DOHH2 (cell line): ENCODE measurements around the gene SIPA1L2.
A peak's percentile ranks its signal among the peaks of the same experiment; 100 is the strongest.

Source experiments
- H3F3A ChIP-seq: fragments of 200-600 bp; sonication (generic), shearing (Covaris generic); 2 replicates; pipeline ENCODE4 v1.6.0; 2016; ENCODE audit warnings: antibody characterized with exemption, mild to moderate bottlenecking; ENCODE audit not compliant: control insufficient read depth, insufficient read depth
- H3K27ac ChIP-seq: fragments of 200-600 bp; sonication (generic); 2 replicates; pipeline ENCODE4 v1.5.1; 2014; ENCODE audit warnings: low read depth, mild to moderate bottlenecking, low read length, moderate library complexity
- H3K27me3 ChIP-seq: fragments of 200-600 bp; sonication (generic); 2 replicates; pipeline ENCODE4 v1.6.1; 2014; ENCODE audit warnings: mild to moderate bottlenecking, low read length, mixed read lengths; ENCODE audit not compliant: control insufficient read depth
- H3K36me3 ChIP-seq: fragments of 200-600 bp; sonication (generic); 2 replicates; pipeline ENCODE4 v1.6.1; 2014; ENCODE audit warnings: mild to moderate bottlenecking, low read length, moderate library complexity, mixed read lengths; ENCODE audit not compliant: control insufficient read depth
- H3K4me1 ChIP-seq: fragments of 200-600 bp; sonication (generic); 2 replicates; pipeline ENCODE4 v1.6.1; 2014; ENCODE audit warnings: mild to moderate bottlenecking, low read length, mixed read lengths; ENCODE audit not compliant: control insufficient read depth
- H3K4me2 ChIP-seq: fragments of 200-600 bp; sonication (generic); 2 replicates; pipeline ENCODE4 v1.6.0; 2014; ENCODE audit warnings: mild to moderate bottlenecking, low read length, moderate library complexity
- H3K4me3 ChIP-seq: fragments of 200-600 bp; sonication (generic); 2 replicates; pipeline ENCODE4 v1.5.1; 2014; ENCODE audit warnings: mild to moderate bottlenecking, low read length, mixed read lengths
- H3K79me2 ChIP-seq: fragments of 200-600 bp; sonication (generic); 2 replicates; pipeline ENCODE4 v1.6.1; 2014; ENCODE audit warnings: mild to moderate bottlenecking, low read length, mixed read lengths; ENCODE audit not compliant: control insufficient read depth
- H3K9me2 ChIP-seq: fragments of 200-600 bp; sonication (generic); replicated peaks from 2 replicates; pipeline ENCODE4 v1.6.1; 2014; ENCODE audit warnings: mild to moderate bottlenecking, low read length, mixed read lengths; ENCODE audit not compliant: control insufficient read depth
- H3K9me3 ChIP-seq: fragments of 200-600 bp; sonication (generic); 2 replicates; pipeline ENCODE4 v1.6.1; 2014; ENCODE audit warnings: antibody characterized with exemption, low read length, mixed read lengths; ENCODE audit not compliant: control insufficient read depth, insufficient read depth
- H4K20me1 ChIP-seq: fragments of 200-600 bp; sonication (generic); 2 replicates; pipeline ENCODE4 v1.6.0; 2014; ENCODE audit warnings: low read depth, mild to moderate bottlenecking, antibody characterized with exemption, low read length, moderate library complexity; ENCODE audit not compliant: control insufficient read depth, insufficient read depth
- EZH2phosphoT487 ChIP-seq: fragments of 200-600 bp; sonication (generic); IDR thresholded peaks from 2 replicates; pipeline ENCODE4 v1.6.1; 2017; ENCODE audit warnings: borderline replicate concordance, mild to moderate bottlenecking, antibody characterized with exemption, low read length, moderate library complexity, mixed read lengths
- TF ChIP-seq, protein P1 (sequence below): fragments of 200-600 bp; sonication (generic); IDR thresholded peaks from one replicate; pipeline ENCODE4 v1.5.1; 2014; ENCODE audit warnings: antibody characterized with exemption, mild to moderate bottlenecking, low read depth, low read length; ENCODE audit not compliant: poor library complexity, severe bottlenecking

The SIPA1L2 gene

DNA sequence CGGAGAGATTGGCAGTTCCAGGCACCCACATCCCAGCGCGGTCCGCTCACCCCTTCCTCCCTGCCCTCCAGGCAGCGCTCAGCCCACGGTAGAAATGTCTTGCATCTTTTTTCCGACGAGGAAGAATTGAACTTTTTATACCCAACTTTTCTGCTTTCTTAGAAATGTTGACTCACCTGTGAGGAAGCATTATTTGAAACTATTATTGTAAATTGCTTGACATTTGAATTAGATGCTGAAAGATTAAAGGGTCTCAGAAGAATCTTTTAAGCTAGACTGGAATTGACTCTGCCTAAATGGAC is 912 bp upstream of the SIPA1L2 start:
- TF ChIP-seq, protein P1, sequence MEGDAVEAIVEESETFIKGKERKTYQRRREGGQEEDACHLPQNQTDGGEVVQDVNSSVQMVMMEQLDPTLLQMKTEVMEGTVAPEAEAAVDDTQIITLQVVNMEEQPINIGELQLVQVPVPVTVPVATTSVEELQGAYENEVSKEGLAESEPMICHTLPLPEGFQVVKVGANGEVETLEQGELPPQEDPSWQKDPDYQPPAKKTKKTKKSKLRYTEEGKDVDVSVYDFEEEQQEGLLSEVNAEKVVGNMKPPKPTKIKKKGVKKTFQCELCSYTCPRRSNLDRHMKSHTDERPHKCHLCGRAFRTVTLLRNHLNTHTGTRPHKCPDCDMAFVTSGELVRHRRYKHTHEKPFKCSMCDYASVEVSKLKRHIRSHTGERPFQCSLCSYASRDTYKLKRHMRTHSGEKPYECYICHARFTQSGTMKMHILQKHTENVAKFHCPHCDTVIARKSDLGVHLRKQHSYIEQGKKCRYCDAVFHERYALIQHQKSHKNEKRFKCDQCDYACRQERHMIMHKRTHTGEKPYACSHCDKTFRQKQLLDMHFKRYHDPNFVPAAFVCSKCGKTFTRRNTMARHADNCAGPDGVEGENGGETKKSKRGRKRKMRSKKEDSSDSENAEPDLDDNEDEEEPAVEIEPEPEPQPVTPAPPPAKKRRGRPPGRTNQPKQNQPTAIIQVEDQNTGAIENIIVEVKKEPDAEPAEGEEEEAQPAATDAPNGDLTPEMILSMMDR: no peak
- TF ChIP-seq EZH2phosphoT487: no peak
- no peaks in the 10 kb centered on the region for H3K4me1 ChIP-seq
- no peaks in the 10 kb centered on the region for H4K20me1 ChIP-seq
- H3K36me3 ChIP-seq: no peaks in the 10 kb centered on the region
- peak overlapping the region; percentile 63 for H3K4me3 ChIP-seq
- H3K9me2 ChIP-seq: no peaks in the 10 kb centered on the region
- H3F3A ChIP-seq: no peaks in the 10 kb centered on the region
- no peaks in the 10 kb centered on the region for H3K79me2 ChIP-seq
- H3K27me3 ChIP-seq: peaks cover 5% of the 10 kb centered on the region; the same call in 1 of the 2 replicates
- H3K4me2 ChIP-seq: peak overlapping the region; percentile 64
- H3K27ac ChIP-seq: no peak overlapping the region
- H3K9me3 ChIP-seq: no peaks in the 10 kb centered on the region

GRCh38 chr1:232629250-232630046 is 485 bp downstream of the SIPA1L2 start:
- no peak overlapping the region for H3K4me3 ChIP-seq
- TF ChIP-seq, protein P1: no peak
- no peak for TF ChIP-seq EZH2phosphoT487
- H3K79me2 ChIP-seq: no peaks in the 10 kb centered on the region
- H4K20me1 ChIP-seq: no peaks in the 10 kb centered on the region
- no peaks in the 10 kb centered on the region for H3K36me3 ChIP-seq
- no peaks in the 10 kb centered on the region for H3K4me1 ChIP-seq
- H3K9me2 ChIP-seq: no peaks in the 10 kb centered on the region
- no peak overlapping the region for H3K27ac ChIP-seq
- no peaks in the 10 kb centered on the region for H3K9me3 ChIP-seq
- no peaks in the 10 kb centered on the region for H3F3A ChIP-seq
- H3K27me3 ChIP-seq: peaks cover 5% of the 10 kb centered on the region; the same call in 1 of the 2 replicates
- peak overlapping the region; percentile 64; the same call in 1 of the 2 replicates for H3K4me2 ChIP-seq

- Histone ChIP-seq H3K27ac (no peak overlapping the region), H3K4me3 (no peak overlapping the region), H3K4me1 (no peaks in the 10 kb centered on the region), H3K9me3 (no peaks in the 10 kb centered on the region), H4K20me1 (no peaks in the 10 kb centered on the region), H3K36me3 (no peaks in the 10 kb centered on the region), H3K27me3 (peaks cover 5% of the 10 kb centered on the region; the same call in 1 of the 2 replicates), H3F3A (no peaks in the 10 kb centered on the region), H3K9me2 (no peaks in the 10 kb centered on the region), H3K4me2 (no peak overlapping the region), H3K79me2 (no peaks in the 10 kb centered on the region)
- TF ChIP-seq EZH2phosphoT487: no peak
- TF ChIP-seq, protein P1: no peak
Measured at GRCh38 chr1:232628335-232629249, 1.3 kb downstream of the SIPA1L2 start.
